HL-60 (cell line): Measurements from ENCODE around the gene AP3S1.

Source experiments
- POLR2AphosphoS5 ChIP-seq: IDR thresholded peaks from 2 replicates; pipeline ENCODE4 v1.6.1; 2012; ENCODE audit warnings: low read depth
- SPI1 ChIP-seq: IDR thresholded peaks from 2 replicates; pipeline ENCODE4 v1.6.1; 2012; ENCODE audit warnings: low read depth, mild to moderate bottlenecking, borderline replicate concordance
- TF ChIP-seq, protein P1 (sequence below): IDR thresholded peaks from one replicate; pipeline ENCODE4 v1.5.1; 2011; ENCODE audit warnings: low read length, control low read depth, inconsistent platforms; ENCODE audit not compliant: insufficient read depth
- TF ChIP-seq, protein P2 (sequence below): IDR thresholded peaks from 2 replicates; pipeline ENCODE4 v1.6.1; 2012; ENCODE audit warnings: low read depth; ENCODE audit not compliant: insufficient replicate concordance

DNA sequence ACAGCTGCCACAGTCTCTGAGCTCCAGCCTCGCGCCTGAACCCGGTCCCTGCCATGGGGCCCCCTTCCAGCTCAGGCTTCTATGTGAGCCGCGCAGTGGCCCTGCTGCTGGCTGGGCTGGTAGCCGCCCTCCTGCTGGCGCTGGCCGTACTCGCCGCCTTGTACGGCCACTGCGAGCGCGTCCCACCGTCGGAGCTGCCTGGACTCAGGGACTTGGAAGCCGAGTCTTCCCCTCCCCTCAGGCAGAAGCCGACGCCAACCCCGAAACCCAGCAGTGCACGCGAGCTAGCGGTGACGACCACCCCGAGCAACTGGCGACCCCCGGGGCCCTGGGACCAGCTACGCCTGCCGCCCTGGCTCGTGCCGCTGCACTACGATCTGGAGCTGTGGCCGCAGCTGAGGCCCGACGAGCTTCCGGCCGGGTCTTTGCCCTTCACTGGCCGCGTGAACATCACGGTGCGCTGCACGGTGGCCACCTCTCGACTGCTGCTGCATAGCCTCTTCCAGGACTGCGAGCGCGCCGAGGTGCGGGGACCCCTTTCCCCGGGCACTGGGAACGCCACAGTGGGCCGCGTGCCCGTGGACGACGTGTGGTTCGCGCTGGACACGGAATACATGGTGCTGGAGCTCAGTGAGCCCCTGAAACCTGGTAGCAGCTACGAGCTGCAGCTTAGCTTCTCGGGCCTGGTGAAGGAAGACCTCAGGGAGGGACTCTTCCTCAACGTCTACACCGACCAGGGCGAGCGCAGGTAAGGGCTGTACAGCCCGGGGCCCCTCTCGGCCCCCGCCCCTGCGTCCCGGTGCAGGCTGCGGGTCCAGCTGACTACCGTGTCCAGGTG is 121.0 kb downstream of the AP3S1 start:
- TF ChIP-seq POLR2AphosphoS5, result no peak
- TF ChIP-seq, protein P1, sequence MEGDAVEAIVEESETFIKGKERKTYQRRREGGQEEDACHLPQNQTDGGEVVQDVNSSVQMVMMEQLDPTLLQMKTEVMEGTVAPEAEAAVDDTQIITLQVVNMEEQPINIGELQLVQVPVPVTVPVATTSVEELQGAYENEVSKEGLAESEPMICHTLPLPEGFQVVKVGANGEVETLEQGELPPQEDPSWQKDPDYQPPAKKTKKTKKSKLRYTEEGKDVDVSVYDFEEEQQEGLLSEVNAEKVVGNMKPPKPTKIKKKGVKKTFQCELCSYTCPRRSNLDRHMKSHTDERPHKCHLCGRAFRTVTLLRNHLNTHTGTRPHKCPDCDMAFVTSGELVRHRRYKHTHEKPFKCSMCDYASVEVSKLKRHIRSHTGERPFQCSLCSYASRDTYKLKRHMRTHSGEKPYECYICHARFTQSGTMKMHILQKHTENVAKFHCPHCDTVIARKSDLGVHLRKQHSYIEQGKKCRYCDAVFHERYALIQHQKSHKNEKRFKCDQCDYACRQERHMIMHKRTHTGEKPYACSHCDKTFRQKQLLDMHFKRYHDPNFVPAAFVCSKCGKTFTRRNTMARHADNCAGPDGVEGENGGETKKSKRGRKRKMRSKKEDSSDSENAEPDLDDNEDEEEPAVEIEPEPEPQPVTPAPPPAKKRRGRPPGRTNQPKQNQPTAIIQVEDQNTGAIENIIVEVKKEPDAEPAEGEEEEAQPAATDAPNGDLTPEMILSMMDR, result no peak
- TF ChIP-seq, protein P2, sequence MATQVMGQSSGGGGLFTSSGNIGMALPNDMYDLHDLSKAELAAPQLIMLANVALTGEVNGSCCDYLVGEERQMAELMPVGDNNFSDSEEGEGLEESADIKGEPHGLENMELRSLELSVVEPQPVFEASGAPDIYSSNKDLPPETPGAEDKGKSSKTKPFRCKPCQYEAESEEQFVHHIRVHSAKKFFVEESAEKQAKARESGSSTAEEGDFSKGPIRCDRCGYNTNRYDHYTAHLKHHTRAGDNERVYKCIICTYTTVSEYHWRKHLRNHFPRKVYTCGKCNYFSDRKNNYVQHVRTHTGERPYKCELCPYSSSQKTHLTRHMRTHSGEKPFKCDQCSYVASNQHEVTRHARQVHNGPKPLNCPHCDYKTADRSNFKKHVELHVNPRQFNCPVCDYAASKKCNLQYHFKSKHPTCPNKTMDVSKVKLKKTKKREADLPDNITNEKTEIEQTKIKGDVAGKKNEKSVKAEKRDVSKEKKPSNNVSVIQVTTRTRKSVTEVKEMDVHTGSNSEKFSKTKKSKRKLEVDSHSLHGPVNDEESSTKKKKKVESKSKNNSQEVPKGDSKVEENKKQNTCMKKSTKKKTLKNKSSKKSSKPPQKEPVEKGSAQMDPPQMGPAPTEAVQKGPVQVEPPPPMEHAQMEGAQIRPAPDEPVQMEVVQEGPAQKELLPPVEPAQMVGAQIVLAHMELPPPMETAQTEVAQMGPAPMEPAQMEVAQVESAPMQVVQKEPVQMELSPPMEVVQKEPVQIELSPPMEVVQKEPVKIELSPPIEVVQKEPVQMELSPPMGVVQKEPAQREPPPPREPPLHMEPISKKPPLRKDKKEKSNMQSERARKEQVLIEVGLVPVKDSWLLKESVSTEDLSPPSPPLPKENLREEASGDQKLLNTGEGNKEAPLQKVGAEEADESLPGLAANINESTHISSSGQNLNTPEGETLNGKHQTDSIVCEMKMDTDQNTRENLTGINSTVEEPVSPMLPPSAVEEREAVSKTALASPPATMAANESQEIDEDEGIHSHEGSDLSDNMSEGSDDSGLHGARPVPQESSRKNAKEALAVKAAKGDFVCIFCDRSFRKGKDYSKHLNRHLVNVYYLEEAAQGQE, result no peak
- TF ChIP-seq SPI1, result no peak
